ENCODE results near the gene CRNKL1. TPM values are rescaled to one million over a fixed set of nuclear protein-coding genes. Genes with fewer than 3 reads are reported as not detected.

The CRNKL1 gene
- total and polyA plus RNA-seq, 4 donors, result 5.0 to 16.2 (median 7.9) TPM

- TF ChIP-seq CTCF (IDR thresholded peaks at IDR 0.05; ENCODE audit: low read depth, low read length, missing input control) (no peak), GABPA (IDR thresholded peaks at IDR 0.05 in 1 of 2, conservative IDR thresholded peaks at IDR 0.05 in 1 of 2) (no peak), MAX (IDR thresholded peaks at IDR 0.05) (no peak)
These were observed 32.1 kb upstream of the CRNKL1 start (continued) for GRCh38 chr20:20084296-20084752.

GRCh38 chr20:20083807-20084206, 31.5 kb upstream of the CRNKL1 start:
- no peak for TF ChIP-seq ZBTB33 (IDR thresholded peaks at IDR 0.05)
- TF ChIP-seq ATF3 (IDR thresholded peaks at IDR 0.05), result no peak
- TF ChIP-seq EGR1 (IDR thresholded peaks at IDR 0.05; ENCODE audit: low read depth in 2 of 2), result no peak
- TF ChIP-seq GABPA (IDR thresholded peaks at IDR 0.05 in 1 of 2, conservative IDR thresholded peaks at IDR 0.05 in 1 of 2), result no peak
- TF ChIP-seq YY1 (IDR thresholded peaks at IDR 0.05), result no peak
- TF ChIP-seq FOXA1 (IDR thresholded peaks at IDR 0.05), result no peak
- no peak for TF ChIP-seq TAF1 (conservative IDR thresholded peaks at IDR 0.05)
- no peak for TF ChIP-seq RXRA (IDR thresholded peaks at IDR 0.05)
- TF ChIP-seq HNF4A (conservative IDR thresholded peaks at IDR 0.05), result no peak
- no peak for TF ChIP-seq JUND (IDR thresholded peaks at IDR 0.05)
- TF ChIP-seq FOXA2 (IDR thresholded peaks at IDR 0.05), result no peak
- no peak for TF ChIP-seq NR2F2 (IDR thresholded peaks at IDR 0.05)
- TF ChIP-seq REST (IDR thresholded peaks at IDR 0.05), result no peak
- no peak for TF ChIP-seq MAX (IDR thresholded peaks at IDR 0.05)
- TF ChIP-seq RAD21 (IDR thresholded peaks at IDR 0.05), result peak; percentile 67 to 75
- TF ChIP-seq CTCF (IDR thresholded peaks at IDR 0.05; ENCODE audit: low read depth, low read length, missing input control), result peak; percentile 30
- TF ChIP-seq HNF4G (IDR thresholded peaks at IDR 0.05), result no peak
- no peak for TF ChIP-seq SP1 (IDR thresholded peaks at IDR 0.05)
- DNase-seq (ENCODE audit: low spot score), result no peak
- Histone ChIP-seq H3K36me3 (ENCODE audit: control insufficient read depth in 4 of 4, insufficient read depth in 3 of 4, low read depth in 1 of 4, low read length in 3 of 4) (no peaks in the 10 kb centered on the region), H3K9ac (ENCODE audit: low read depth in 1 of 2, low read length in 2 of 2) (no peak overlapping the region), H3K4me3 (ENCODE audit: low read depth in 1 of 3, low read length in 3 of 3) (no peak overlapping the region), H3K9me3 (ENCODE audit: control insufficient read depth in 4 of 4, low read length in 3 of 4) (no peaks in the 10 kb centered on the region), H3K27me3 (ENCODE audit: control insufficient read depth in 4 of 4, insufficient read depth in 4 of 4, low read length in 3 of 4) (peaks cover 0 to 2% (median 0%) of the 10 kb centered on the region in 4 donors), H3K4me1 (ENCODE audit: control insufficient read depth in 4 of 4, insufficient read depth in 4 of 4, low read length in 3 of 4) (no peaks in the 10 kb centered on the region), H3K27ac (ENCODE audit: low read depth in 1 of 2, low read length in 2 of 2) (no peak overlapping the region)
- WGBS, result 3% methylated on average over 3 of the region's 3 CpGs
